Natural killer cell (primary cell): Measurements from ENCODE around the gene PTGES3L. TPM values are rescaled to one million over a fixed set of nuclear protein-coding genes. Genes with fewer than 3 reads are reported as not detected.
A peak's percentile ranks its signal among the peaks of the same experiment; 100 is the strongest.

Experiments used
- ATAC-seq, 3 donors: fragments of 150-1000 bp in 2 of 3; fragments of 200-7000 bp in 1 of 3; cut with Tn5 transposase; 1 replicate in 1 of 3; 2 replicates in 2 of 3; pipeline ENCODE4 v1.10.0; 2021; ENCODE audit warnings: mild to moderate bottlenecking in 2 of 3, moderate library complexity in 2 of 3
- DNase-seq, 2 donors: peaks; one replicate each; pipeline versions ENCODE4 v3.0.0 to v3.0.0-alpha.2; 2013 to 2021; ENCODE audit warnings: mixed read lengths in 1 of 2
- H3K27ac ChIP-seq: one replicate; pipeline ENCODE4 v1.5.1; 2013; ENCODE audit warnings: mild to moderate bottlenecking, low read length
- H3K27me3 ChIP-seq: one replicate; pipeline ENCODE4 v1.6.1; 2013; ENCODE audit warnings: low read length; ENCODE audit not compliant: control insufficient read depth, insufficient read depth
- H3K36me3 ChIP-seq: one replicate; pipeline ENCODE4 v1.6.1; 2013; ENCODE audit warnings: low read length; ENCODE audit not compliant: control insufficient read depth, insufficient read depth
- H3K4me1 ChIP-seq: one replicate; pipeline ENCODE4 v1.6.1; 2013; ENCODE audit warnings: low read length; ENCODE audit not compliant: control insufficient read depth, insufficient read depth
- H3K4me3 ChIP-seq: one replicate; pipeline ENCODE4 v1.5.1; 2013; ENCODE audit warnings: low read length
- H3K9me3 ChIP-seq: one replicate; pipeline ENCODE4 v1.6.1; 2013; ENCODE audit warnings: low read length; ENCODE audit not compliant: control insufficient read depth, insufficient read depth
- H3K27ac Mint-ChIP-seq, 2 donors: one replicate each; pipeline ENCODE4 v1.8.0; 2022; ENCODE audit warnings: mild to moderate bottlenecking in 2 of 2, mixed read lengths in 2 of 2, moderate library complexity in 1 of 2
- H3K27me3 Mint-ChIP-seq, 2 donors: one replicate each; pipeline ENCODE4 v1.8.0; 2022; ENCODE audit warnings: low read depth in 2 of 2, mixed read lengths in 2 of 2
- H3K36me3 Mint-ChIP-seq: one replicate; pipeline ENCODE4 v1.8.0; 2022; ENCODE audit warnings: mixed read lengths
- H3K4me1 Mint-ChIP-seq, 2 donors: one replicate each; pipeline ENCODE4 v1.8.0; 2022; ENCODE audit warnings: mixed read lengths in 2 of 2
- H3K4me3 Mint-ChIP-seq: one replicate; pipeline ENCODE4 v1.8.0; 2022; ENCODE audit warnings: mild to moderate bottlenecking, moderate library complexity, mixed read lengths
- H3K9me3 Mint-ChIP-seq, 2 donors: one replicate each; pipeline ENCODE4 v1.8.0; 2022; ENCODE audit warnings: mixed read lengths in 2 of 2
- CTCF ChIP-seq: fragments of 200-600 bp; IDR thresholded peaks from one replicate; pipeline ENCODE4 v1.8.0; 2022; ENCODE audit warnings: antibody characterized with exemption
- WGBS: methylation state at CpG from one replicate; pipeline ENCODE4 v1.1.7; 2013; ENCODE audit warnings: missing lambda C conversion rate; ENCODE audit not compliant: insufficient coverage; 5-methylcytosine and 5-hydroxymethylcytosine counted together
- intact Hi-C: fragments of 100-400 bp; cut with micrococcal nuclease; formaldehyde crosslinking; loops from one replicate; pipeline ENCODE4 v1.14.2; 2022
- total RNA-seq, 4 donors: library from RNA; stranded (reverse); fragments of 120-200 nt in 1 of 4; gene quantifications; one replicate each; pipeline versions ENCODE4 v1.2.3 to v1.2.4, GENCODE V29; 2013 to 2022

PTGES3L gene
- total RNA-seq, 3 donors from 2014 or later (not counting 1 experiment from before 2014, with no cell fraction given): 0.53 to 0.87 TPM; not detected in 1

DNA sequence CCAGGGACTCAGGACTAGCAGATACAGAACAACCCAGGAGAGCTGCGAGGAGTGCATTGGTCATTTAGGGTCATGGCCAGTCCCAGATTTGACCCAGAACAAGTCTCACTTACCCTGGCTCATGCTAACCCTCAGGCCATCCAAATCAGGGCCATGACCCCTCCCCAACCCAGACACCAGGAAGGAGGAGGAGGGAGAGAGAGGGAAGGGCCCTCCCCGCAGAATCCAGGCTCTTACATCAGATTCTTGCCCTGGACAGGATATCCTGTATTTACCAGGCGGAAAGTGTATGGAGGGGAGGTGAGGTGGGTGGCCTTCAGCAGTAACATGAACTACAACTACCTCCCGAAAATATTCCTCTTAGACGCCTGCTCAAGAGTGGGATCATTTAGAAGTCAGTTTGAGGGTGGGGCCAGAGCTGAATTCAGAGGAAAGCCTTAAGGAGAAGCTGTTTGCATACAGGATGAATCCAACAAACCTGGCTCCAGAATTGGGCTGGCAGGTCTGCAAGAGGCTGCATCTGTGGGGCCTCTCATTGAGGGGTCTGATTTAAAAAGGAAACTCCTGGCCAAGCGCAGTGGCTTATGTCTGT lies 40.2 kb upstream of the PTGES3L start:
- 95% methylated on average over 4 of the region's 6 CpGs for WGBS
- no peak overlapping the region for H3K27ac ChIP-seq
- DNase-seq (no peak), ATAC-seq (no peak)
- Mint-ChIP-seq H3K4me1 (peaks cover 10 to 42% of the 10 kb centered on the region in 2 donors), H3K9me3 (no peaks in the 10 kb centered on the region), H3K27ac (peak overlapping the region in 1 of 2 donors; percentile 68), H3K27me3 (no peaks in the 10 kb centered on the region), H3K36me3 (no peaks in the 10 kb centered on the region), H3K4me3 (peak overlapping the region; percentile 78)
- H3K4me1 ChIP-seq: peaks cover 31% of the 10 kb centered on the region
- TF ChIP-seq CTCF: no peak
- H3K36me3 ChIP-seq: no peaks in the 10 kb centered on the region
- intact Hi-C loops: loop anchor here (5.0 to 10.0 kb wide), 5 partner anchors 105 to 345 kb away; partner anchors contain the start of genes BRCA1 and NBR1
- no peaks in the 10 kb centered on the region for H3K9me3 ChIP-seq
- H3K4me3 ChIP-seq: no peak overlapping the region
- no peaks in the 10 kb centered on the region for H3K27me3 ChIP-seq

DNA sequence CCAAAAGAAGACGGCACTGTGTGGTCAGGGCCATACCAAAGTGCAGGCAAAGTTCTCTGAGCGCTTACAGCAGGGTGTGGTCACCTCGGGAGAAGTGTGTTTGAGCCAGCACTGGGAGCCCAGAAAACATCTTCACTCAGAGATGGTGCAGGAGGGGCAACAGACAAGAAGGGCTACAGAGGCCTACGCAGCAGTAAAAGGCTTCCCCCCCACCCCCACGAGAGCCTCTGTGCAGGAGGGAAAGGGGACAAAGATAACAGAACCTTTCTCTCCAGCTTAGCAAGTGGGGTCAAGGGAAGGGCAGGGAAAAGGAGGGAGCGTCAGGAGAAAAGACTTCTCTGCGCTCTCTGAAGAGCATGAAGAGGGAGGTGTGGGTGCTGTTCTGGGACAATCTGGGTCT lies 39.5 kb upstream of the PTGES3L start:
- Mint-ChIP-seq H3K9me3 (no peaks in the 10 kb centered on the region), H3K36me3 (no peaks in the 10 kb centered on the region), H3K27me3 (no peaks in the 10 kb centered on the region), H3K4me1 (peaks cover 3 to 35% of the 10 kb centered on the region in 2 donors), H3K27ac (peak overlapping the region in 1 of 2 donors; percentile 68), H3K4me3 (peak overlapping the region; percentile 47)
- H3K9me3 ChIP-seq: no peaks in the 10 kb centered on the region
- H3K4me3 ChIP-seq: no peak overlapping the region
- no peak overlapping the region for H3K27ac ChIP-seq
- H3K4me1 ChIP-seq: peaks cover 26% of the 10 kb centered on the region
- no peak for TF ChIP-seq CTCF
- WGBS: 62% methylated on average over 5 of the region's 7 CpGs
- H3K27me3 ChIP-seq: no peaks in the 10 kb centered on the region
- peaks cover 4% of the 10 kb centered on the region for H3K36me3 ChIP-seq
- ATAC-seq (no peak), DNase-seq (no peak)
- intact Hi-C loops: no loop called here

DNA sequence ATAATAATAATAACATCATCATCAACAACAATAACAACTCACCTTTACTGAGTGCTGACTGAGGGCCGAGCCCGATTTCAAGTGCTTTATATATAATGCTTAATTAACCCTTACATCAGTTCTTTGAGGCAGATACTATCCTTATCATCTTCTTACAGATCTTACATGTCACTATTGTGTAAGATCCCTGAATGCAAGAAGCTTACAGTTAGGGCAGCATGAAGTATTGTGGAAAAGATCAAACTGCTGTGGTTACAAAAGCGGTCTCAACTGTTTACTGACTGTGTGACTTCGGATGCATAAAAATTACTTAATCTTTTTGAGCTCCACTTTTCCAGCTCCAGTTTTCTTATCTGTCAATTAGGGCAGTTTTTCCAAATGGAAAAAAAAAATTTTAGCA lies 39.1 kb upstream of the PTGES3L start:
- TF ChIP-seq CTCF: no peak
- no peaks in the 10 kb centered on the region for H3K9me3 Mint-ChIP-seq
- no peaks in the 10 kb centered on the region for H3K27me3 Mint-ChIP-seq
- intact Hi-C loops: no loop called here
- peaks cover 0 to 32% of the 10 kb centered on the region in 2 donors for H3K4me1 Mint-ChIP-seq
- no peaks in the 10 kb centered on the region for H3K36me3 Mint-ChIP-seq
- Histone ChIP-seq H3K4me1 (peaks cover 21% of the 10 kb centered on the region), H3K36me3 (peaks cover 9% of the 10 kb centered on the region), H3K9me3 (no peaks in the 10 kb centered on the region), H3K27me3 (no peaks in the 10 kb centered on the region), H3K4me3 (no peak overlapping the region), H3K27ac (no peak overlapping the region)
- DNase-seq (peak in 1 of 2 donors; percentile 38), ATAC-seq (no peak)
- H3K4me3 Mint-ChIP-seq: peak overlapping the region; percentile 25
- peak overlapping the region in 1 of 2 donors; percentile 68 for H3K27ac Mint-ChIP-seq
- WGBS: 50% methylated on average over 4 of the region's 4 CpGs
